Activated gamma-delta T cell treated with Interleukin-2 at 50 U/mL for 16 hours (primary cell): ENCODE results near the gene PRAME.
"Not testable (repeated sequence)": the region's sequence is repeated elsewhere in the genome, so short reads cannot be mapped to it uniquely, and the experiment has no call there.

Experiments used
- DNase-seq: peaks from one replicate; pipeline ENCODE4 v3.0.0-alpha.2; 2020

Gene PRAME

DNA sequence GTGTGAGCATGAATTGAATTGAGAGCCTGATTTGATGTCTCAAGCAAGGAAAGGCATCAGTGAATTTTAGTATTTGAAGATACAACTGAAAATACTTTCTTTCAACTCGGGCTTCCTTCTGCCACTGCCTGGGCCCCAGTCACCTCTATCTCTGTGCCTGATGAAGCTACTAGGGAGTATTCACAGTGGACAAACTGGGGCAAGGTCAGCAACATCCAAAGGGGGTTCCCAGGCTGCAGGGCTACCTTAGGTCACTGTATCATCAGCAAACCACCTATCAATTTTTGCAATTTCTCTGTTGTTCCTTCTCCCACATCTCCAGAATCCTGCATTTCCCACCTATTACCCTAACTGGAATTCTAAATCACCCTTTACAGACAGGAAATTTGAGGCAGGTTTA, 10.2 kb downstream of the PRAME start:
- DNase-seq = no peak

DNA sequence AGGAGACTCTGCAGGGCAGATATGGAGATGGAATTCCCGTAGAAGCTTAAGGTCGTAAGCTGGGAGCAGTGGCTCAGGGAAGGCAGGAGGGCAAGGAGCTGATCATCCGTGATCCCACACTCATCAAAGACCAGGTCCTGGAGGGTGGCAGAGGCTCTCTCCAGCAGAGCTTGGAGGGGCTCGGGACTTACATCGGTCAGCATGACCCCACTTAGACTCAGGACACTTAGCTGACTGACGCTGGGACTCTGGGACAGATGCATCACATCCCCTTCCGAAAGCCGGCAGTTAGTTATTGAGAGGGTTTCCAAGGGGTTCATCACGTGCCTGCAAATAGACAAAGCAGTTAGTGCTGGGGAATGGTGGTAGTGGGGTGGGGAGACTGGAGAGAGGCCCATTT, 10.7 kb downstream of the PRAME start:
- DNase-seq = no peak

DNA sequence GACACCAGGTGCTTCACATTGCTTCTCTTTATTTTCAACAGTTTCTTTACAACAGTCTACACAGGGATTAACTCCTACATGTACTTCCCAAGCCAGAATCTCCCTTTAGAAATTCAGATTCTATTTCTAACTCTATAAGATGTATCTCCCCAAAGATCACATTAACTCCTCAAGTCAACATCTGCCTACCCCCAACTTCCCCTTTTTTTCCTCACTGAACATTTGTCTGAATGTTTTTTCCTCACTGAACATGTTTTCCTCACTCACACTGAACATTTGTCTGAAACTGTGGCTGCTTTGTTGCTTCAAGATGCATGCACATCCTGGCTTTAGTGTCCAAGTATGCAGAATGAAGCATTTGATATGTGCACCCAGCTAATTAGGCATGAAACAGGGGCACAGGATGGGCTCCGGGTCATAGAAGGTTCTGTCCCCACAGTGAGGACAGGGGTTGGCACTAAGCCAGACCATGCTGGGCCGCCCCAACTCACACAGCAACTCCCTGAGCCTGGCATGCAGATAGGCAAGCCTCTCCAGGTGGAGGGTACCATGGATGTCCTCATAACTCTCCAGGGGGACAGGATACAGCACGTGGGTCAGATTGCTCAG, 11.3 kb downstream of the PRAME start:
- no peak for DNase-seq

DNA sequence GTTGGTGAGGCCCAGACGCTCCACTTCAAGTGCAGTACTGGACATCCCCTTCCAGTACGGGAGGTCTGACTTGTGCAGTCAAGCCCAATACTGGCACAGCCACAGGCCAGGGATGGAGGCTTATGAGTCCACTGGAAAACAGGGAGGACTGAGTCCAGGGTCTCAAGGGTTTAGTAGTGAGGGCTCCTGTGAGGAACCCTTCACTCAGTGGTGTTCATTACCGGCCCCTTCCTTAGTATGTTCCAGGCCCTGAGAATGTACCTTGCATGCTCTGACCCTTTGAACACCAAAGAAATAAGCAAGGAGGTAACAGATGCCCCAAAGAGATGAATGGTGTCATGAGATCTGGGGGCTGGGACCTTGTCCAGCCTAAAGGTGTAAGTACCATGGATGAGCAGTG, 11.8 kb downstream of the PRAME start:
- no peak for DNase-seq

GRCh38 chr22:22546490-22546889, 12.6 kb downstream of the PRAME start:
- DNase-seq = no peak

DNA sequence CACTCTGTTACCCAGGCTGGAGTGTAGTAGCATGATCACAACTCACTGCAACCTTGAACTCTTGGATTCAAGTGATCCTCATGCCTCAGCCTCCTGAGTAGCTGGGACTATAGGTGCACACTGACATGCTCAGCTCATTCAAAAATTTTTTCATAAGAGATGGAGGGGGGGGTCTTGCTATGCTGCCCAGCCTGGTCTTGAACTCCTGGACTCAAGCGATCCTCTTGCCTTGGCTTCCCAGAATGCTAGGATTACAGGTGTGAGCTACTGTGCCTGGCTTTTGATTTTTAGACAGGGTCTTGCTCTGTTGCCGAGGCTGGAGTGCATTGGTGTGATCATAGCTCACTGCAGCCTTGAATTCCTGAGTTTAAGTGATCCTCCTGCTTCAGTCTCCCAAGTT, 14.0 kb downstream of the PRAME start:
- DNase-seq = no peak

- DNase-seq = no peak
Measured at GRCh38 chr22:22538226-22538989, 20.7 kb downstream of the PRAME start.

GRCh38 chr22:22536916-22537315, 22.1 kb downstream of the PRAME start:
- no peak for DNase-seq

DNA sequence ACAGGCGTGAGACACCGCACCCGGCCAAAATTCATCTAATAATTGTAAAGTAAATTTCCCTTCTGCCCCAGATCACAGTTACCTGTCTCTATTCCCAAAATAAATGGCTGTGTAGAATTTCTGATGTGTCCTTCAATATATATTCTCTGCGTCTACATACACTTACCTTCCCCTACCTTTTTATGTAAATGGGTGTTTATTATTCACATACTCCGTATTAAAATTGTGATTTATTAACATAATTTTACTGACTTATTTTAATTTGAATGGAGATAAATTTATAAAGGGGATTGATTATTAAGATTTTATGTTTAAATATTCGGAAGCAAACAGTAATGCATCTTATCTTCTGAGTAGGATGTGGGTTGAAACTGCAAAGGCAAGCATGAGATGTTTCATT, 22.6 kb downstream of the PRAME start:
- DNase-seq = no peak

- DNase-seq = no peak
Measured at GRCh38 chr22:22535662-22536061, 23.4 kb downstream of the PRAME start.

DNA sequence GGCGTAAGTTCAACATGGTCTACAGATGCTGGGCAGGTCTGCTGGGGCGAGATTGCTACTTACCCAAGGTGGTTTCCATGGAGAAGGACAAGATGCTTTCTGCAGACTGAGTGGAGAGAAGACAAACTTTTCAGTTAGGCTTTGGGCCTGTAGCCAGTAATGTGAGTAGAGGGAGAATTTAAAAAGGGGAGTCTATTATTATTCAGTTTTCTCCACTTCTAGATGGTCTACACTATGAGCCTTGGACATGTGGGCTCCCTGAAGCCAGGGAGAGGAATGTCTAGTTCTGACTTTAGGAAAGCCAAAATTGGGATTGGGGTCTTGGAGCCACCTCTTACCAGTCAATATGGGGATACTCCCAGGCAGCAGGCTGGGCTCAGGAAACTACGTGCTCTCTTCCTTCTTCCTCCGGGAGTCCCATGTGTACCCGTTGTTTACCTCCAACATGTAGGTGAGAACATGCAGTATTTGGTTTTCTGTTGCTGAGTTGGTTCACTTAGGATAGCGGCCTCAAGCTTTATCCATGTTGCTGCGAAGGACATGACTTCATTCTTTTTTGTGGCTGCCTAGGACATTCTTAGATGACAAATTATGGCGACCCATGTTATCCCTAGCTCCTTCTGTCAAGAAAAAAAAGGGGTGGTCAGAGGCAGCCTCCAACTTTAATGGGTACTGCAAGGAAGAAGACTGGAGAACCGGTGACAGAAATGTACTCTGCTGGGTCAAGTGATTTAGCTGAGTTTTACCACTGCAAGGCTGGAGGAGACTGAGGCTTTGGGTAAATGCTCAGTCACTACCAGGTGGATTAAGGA, 24.3 kb downstream of the PRAME start:
- DNase-seq = no peak

GRCh38 chr22:22533863-22534262, 25.2 kb downstream of the PRAME start:
- no peak for DNase-seq

- DNase-seq = no peak
Measured at GRCh38 chr22:22533417-22533816, 25.6 kb downstream of the PRAME start.

GRCh38 chr22:22532547-22533071, 26.5 kb downstream of the PRAME start:
- DNase-seq = not testable (repeated sequence)

DNA sequence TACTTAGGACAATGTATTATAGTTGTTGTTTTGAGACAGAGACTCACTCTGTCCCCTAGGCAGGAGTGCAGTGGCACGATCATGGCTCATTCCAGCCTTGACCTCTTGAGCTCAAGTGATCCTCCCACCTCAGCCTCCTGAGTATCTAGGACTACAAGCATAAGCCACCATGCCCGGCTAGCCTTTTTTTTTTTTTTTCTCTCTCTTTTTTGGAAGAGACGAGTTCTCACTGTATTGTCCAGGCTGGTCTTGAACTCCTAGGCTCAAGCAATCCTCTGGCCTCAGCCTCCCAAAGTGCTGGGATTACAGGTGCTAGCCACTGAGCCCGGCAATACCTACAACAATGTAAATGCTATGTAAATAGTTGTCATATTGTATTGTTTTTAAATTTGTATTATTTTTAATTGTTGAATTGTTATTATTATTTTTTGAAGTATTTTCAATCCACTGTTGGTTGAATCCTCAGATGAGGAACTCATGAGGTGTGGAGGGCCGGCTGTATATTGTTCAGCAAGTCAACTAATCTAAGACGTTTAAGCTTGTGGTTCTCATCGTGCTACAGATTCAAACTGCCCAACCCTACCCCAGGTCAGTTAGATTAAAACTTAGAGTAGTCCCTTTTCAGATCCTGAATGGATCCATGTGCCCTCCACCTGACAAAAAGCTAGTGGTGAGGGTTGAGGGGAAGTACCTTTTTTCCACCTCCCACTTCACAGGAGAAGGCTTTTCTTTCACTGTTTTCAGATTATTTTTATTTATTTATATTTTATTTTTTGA, 27.1 kb downstream of the PRAME start:
- DNase-seq = no peak

DNA sequence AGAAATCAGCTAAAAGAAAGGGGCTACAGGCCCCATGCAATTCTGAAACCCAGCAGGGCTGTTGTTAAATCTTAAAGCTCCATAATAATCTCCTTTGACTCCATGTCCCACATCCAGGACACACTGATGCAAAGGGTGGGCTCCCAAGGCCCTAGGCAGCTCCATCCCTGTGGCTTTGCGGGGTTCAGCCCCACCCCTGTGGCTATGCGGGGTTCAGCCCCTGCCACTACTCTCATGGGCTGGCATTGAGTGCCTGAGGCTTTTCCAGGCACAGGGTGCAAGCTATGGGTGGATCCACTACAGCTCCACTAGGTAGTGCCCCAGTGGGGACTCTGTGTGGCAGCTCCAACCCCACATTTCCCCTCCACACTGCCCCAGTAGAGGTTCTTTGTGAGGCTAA, 30.3 kb downstream of the PRAME start:
- DNase-seq = no peak

DNA sequence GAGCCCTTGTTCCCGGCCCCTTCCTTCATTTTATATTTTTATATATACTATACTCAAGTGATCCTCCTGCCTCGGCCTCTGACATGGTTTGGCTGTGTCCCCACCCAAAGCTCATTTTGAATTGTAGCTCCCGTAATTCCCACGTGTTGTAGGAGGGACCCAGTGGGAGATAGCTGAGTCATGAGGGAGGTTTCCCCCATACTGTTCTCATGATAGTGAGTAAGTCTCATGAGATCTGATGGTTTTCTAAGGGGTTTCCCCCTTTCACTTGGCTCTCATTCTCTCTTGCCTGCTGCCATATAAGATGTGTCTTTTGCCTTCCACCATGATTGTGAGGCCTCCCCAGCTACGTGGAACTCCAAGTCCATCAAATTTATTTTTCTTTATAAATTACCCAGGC, 31.8 kb downstream of the PRAME start:
- DNase-seq = no peak

DNA sequence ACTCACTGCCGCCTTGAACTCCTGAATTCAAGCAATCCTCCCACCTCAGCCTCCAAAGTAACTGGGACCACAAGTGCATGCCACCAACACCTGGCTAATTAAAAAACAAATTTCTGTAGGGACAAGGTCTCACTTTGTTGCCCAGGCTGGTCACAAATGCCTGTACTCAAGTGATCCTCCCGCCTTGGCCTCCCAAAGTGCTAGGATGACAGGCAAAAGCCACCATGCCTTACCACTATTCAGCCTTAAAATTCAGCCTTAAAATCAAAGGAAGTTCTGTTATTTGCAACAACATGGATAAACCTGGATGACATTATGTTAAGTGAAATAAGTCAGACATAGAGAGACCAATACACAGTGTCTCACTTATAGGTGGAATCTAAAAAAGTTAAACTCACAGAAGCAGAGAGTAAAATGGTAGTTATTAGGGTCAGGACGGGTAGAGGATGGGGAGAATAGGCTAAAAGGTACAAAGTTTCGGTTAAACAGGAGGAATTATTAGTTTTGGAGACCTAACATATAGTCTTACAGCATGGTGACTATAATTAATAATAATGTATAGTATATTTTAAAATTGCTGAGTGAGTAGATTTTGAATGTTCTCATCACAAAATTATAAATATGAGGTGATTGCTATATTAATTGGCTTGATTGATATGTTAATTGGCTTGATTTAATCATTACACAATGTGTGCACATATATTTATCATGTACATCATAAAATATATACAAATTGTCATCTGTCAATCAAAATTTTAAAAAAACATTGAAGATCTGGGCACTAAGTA, 32.7 kb downstream of the PRAME start:
- DNase-seq = no peak

DNA sequence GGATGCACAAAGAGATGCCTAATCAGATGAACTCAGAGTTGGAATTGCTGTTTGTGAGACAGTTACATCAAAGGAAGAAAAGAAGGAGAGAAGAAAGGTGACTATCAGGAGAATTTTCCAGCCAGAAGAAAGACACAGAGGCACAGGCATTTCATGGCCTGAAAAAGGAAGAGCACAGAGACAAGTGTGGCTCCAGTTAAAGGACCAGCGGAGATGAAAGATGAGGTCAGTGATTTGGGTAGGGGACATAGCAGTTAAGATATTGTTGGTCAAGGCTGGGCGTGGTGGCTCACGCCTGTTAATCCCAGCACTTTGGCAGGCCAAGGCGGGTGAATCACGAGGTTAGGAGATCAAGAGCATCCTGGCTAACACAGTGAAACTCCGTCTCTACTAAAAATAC, 35.6 kb downstream of the PRAME start:
- no peak for DNase-seq

DNA sequence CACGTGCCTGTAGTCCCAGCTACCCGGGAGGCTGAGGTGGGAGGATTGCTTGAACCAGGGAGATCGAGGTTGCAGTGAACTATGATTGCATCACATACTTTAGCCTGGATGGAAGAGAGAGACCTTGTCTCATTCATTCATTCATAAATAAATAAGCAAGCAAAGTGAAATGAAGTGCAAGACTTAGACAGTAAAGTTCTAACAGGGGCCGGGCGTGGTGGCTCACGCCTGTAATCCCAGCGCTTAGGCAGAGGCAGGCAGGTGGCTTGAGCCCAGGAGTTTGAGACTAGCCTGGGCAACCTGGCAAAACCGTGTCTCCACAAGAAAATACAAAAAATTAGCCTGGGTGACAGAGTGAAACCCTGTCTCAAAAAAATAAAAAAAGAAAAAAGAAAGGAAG, 37.4 kb downstream of the PRAME start:
- no peak for DNase-seq

- DNase-seq = no peak
Measured at GRCh38 chr22:22520667-22521602, 38.1 kb downstream of the PRAME start.
